GM10266 (cell line): Measurements from ENCODE around the gene CYGB.
A peak's percentile ranks its signal among the peaks of the same experiment; 100 is the strongest.
"Not testable (repeated sequence)": the region's sequence is repeated elsewhere in the genome, so short reads cannot be mapped to it uniquely, and the experiment has no call there.

Source experiments
- DNase-seq: peaks from one replicate; pipeline ENCODE4 v3.0.0; 2012; ENCODE audit errors: extremely low spot score
- CTCF ChIP-seq: IDR thresholded peaks from 2 replicates; pipeline ENCODE4 v1.5.1; 2012; ENCODE audit warnings: mild to moderate bottlenecking, low read depth; ENCODE audit not compliant: control insufficient read depth, insufficient read depth; ENCODE audit errors: missing control alignments

CYGB gene

GRCh38 chr17:76528156-76528527 lies 9.4 kb downstream of the CYGB start:
- TF ChIP-seq CTCF = no peak
- DNase-seq = no peak

GRCh38 chr17:76527430-76528111 lies 9.9 kb downstream of the CYGB start:
- DNase-seq = peak; percentile 56
- no peak for TF ChIP-seq CTCF

- not testable (repeated sequence) for DNase-seq
These were observed 10.5 kb downstream of the CYGB start for GRCh38 chr17:76527016-76527415.

DNA sequence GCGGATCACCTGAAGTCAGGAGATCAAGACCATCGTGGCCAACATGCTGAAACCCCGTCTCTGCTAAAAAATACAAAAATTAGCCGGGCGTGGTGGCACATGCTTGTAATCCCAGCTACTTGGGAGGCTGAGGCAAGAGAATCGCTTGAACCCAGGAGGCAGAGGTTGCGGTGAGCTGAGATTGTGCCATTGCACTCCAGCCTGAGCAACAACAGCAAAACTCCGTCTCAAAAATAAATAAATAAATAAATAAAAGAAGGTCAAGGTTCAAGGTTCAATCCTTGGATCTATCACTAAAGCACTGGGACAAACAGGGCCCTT lies 12.0 kb downstream of the CYGB start:
- not testable (repeated sequence) for DNase-seq

GRCh38 chr17:76524598-76525512 lies 12.7 kb downstream of the CYGB start:
- no peak for DNase-seq
- no peak for TF ChIP-seq CTCF

- peak; percentile 99 for TF ChIP-seq CTCF
- DNase-seq = peak; percentile 84
These were observed 14.1 kb downstream of the CYGB start for GRCh38 chr17:76523084-76524037.

GRCh38 chr17:76521683-76522082 lies 15.8 kb downstream of the CYGB start:
- DNase-seq = not testable (repeated sequence)

DNA sequence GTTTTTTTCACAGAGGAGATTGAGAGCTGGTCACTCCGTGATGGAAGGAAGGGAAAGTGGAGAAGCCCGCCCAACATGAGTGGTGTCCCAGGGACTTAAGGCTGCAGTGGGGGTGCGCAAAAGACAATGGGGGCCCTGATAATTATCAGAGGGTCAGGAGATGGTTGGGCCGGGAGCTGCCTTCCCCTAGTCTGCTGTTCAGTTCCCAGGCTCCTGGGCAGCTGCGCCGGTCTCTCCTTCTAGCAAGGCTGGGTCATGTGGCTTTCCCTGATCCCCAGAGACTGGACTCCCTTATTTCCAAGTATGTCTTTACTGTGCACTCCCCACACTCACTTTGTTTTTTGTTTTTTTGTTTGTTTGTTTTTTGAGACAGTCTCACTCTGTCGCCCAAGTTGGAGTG lies 16.2 kb downstream of the CYGB start:
- DNase-seq = no peak
- TF ChIP-seq CTCF = no peak
